ENCODE results near the gene CDK9. TPM values are rescaled to one million over a fixed set of nuclear protein-coding genes. Genes with fewer than 3 reads are reported as not detected.

Gene CDK9
- total and polyA plus RNA-seq, 2 experiments from 2014 or later = 58.5 to 84.3 TPM

- TF ChIP-seq ZNF462 (CRISPR knock-in tag; IDR thresholded peaks at IDR 0.05) (no peak), CTCF (conservative IDR thresholded peaks at IDR 0.05; ENCODE audit: low read depth in 2 of 2) (no peak)
Observed at GRCh38 chr9:127753622-127754021, 32.2 kb upstream of the CDK9 start (continued).

- H3K27me3 ChIP-seq (ENCODE audit: insufficient read depth) = peaks cover 14% of the 10 kb centered on the region
- H3K27ac ChIP-seq (ENCODE audit: low read depth) = no peak overlapping the region
- no peaks in the 10 kb centered on the region for H3F3A ChIP-seq (replicated peaks; ENCODE audit: low read depth)
- H3K4me3 ChIP-seq = peak overlapping the region; percentile 96
- DNase-seq (ENCODE audit: low spot score) (peak; percentile 89), ATAC-seq (peak; percentile 84)
- H3K4me1 ChIP-seq (ENCODE audit: insufficient read depth) = peaks cover 5% of the 10 kb centered on the region; the same call in 1 of the 2 replicates
- H3K9me2 ChIP-seq (ENCODE audit: insufficient read depth) = no peaks in the 10 kb centered on the region
- peak overlapping the region; percentile 72 for H3K4me3 Mint-ChIP-seq
- H2AFZ ChIP-seq = peak overlapping the region; percentile 93; the same call in 1 of the 2 replicates
- H3K9me3 Mint-ChIP-seq = no peaks in the 10 kb centered on the region
- H3K27me3 Mint-ChIP-seq (ENCODE audit: insufficient read depth, low read depth, poor library complexity) = peaks cover 17% of the 10 kb centered on the region
- peak overlapping the region; percentile 99 for H3K4me2 ChIP-seq
- no peaks in the 10 kb centered on the region for H3K79me2 ChIP-seq (replicated peaks; ENCODE audit: insufficient read depth)
- no peaks in the 10 kb centered on the region for H3K36me3 ChIP-seq (ENCODE audit: insufficient read depth)
- no peaks in the 10 kb centered on the region; the same call in 2 of the 3 replicates for H3K4me1 Mint-ChIP-seq
- no peaks in the 10 kb centered on the region; the same call in 2 of the 3 replicates for H3K36me3 Mint-ChIP-seq (ENCODE audit: low read depth)
- no peak overlapping the region for H3K27ac Mint-ChIP-seq
- H4K20me1 ChIP-seq (replicated peaks; ENCODE audit: insufficient read depth) = peaks cover 21% of the 10 kb centered on the region
- TF ChIP-seq REST (IDR thresholded peaks at IDR 0.05; ENCODE audit: unreplicated experiment) = no peak
Observed at GRCh38 chr9:127754099-127755060, 31.5 kb upstream of the CDK9 start.
